ENCODE measurements around the gene STX8. TPM values are rescaled to one million over a fixed set of nuclear protein-coding genes. Genes with fewer than 3 reads are reported as not detected.

The STX8 gene
- polyA plus RNA-seq, 1 of the 3 experiments (the other 2 are of a cell fraction): 51.3 TPM

DNA sequence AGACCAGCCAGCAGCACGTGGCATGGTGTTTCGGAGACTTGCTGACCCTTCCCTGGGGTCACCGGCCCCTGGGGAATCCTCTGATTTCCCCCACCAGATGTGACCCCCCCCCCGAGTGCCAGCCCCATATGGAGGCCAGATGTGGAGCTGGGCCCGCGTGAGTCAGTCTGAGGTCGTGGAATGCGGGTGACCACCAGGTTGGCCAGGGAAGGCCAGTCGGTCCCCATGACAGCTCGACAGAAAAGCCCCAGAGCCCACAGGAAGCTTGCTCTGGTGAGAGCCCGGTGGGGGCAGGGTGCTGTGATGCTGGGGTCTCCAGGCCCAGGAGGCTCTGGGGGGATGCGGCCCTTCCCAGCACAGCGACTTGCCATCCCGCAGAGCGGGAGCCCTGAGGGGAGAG, 345.3 kb downstream of the STX8 start:
- no peak overlapping the region for H3K27ac ChIP-seq (ENCODE audit: low read depth in 2 of 2, low read length in 1 of 2)
- no peaks in the 10 kb centered on the region for H3K79me2 ChIP-seq (ENCODE audit: insufficient read depth)
- peak; percentile 73 for DNase-seq
- no peak overlapping the region for H3K9ac ChIP-seq
- no peak overlapping the region for H3K4me2 ChIP-seq
- H3F3A ChIP-seq (replicated peaks; ENCODE audit: insufficient read depth): no peaks in the 10 kb centered on the region
- POLR2A ChIA-PET: no interaction called here
- CTCF ChIA-PET: interaction anchor here (0.9 kb wide), 1 partner anchor 61 kb away, joined by 3 read pairs; no protein-coding TSS in a partner anchor
- no peaks in the 10 kb centered on the region for H3K27me3 ChIP-seq (ENCODE audit: insufficient read depth)
- peak; percentile 57; the same call in 1 of the 2 replicates for TF ChIP-seq TCF12 (IDR thresholded peaks at IDR 0.05)
- TF ChIP-seq, protein P1, sequence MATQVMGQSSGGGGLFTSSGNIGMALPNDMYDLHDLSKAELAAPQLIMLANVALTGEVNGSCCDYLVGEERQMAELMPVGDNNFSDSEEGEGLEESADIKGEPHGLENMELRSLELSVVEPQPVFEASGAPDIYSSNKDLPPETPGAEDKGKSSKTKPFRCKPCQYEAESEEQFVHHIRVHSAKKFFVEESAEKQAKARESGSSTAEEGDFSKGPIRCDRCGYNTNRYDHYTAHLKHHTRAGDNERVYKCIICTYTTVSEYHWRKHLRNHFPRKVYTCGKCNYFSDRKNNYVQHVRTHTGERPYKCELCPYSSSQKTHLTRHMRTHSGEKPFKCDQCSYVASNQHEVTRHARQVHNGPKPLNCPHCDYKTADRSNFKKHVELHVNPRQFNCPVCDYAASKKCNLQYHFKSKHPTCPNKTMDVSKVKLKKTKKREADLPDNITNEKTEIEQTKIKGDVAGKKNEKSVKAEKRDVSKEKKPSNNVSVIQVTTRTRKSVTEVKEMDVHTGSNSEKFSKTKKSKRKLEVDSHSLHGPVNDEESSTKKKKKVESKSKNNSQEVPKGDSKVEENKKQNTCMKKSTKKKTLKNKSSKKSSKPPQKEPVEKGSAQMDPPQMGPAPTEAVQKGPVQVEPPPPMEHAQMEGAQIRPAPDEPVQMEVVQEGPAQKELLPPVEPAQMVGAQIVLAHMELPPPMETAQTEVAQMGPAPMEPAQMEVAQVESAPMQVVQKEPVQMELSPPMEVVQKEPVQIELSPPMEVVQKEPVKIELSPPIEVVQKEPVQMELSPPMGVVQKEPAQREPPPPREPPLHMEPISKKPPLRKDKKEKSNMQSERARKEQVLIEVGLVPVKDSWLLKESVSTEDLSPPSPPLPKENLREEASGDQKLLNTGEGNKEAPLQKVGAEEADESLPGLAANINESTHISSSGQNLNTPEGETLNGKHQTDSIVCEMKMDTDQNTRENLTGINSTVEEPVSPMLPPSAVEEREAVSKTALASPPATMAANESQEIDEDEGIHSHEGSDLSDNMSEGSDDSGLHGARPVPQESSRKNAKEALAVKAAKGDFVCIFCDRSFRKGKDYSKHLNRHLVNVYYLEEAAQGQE (IDR thresholded peaks at IDR 0.05; ENCODE audit: low read depth, low read length): no peak
- WGBS (ENCODE audit: low lambda C conversion rate): 24% methylated on average over 7 of the region's 15 CpGs
- no peaks in the 10 kb centered on the region for H3K9me2 ChIP-seq
- H3K9me3 ChIP-seq: no peaks in the 10 kb centered on the region
- H3K36me3 ChIP-seq (replicated peaks in 1 of 2; ENCODE audit: control insufficient read depth in 1 of 2, insufficient read depth in 2 of 2, low read length in 1 of 2): no peaks in the 10 kb centered on the region
- H2AFZ ChIP-seq (ENCODE audit: low read depth): no peak overlapping the region
- no peaks in the 10 kb centered on the region for H4K20me1 ChIP-seq (ENCODE audit: insufficient read depth)
- peaks cover 0 to 13% of the 10 kb centered on the region in 2 experiments; a peak in 1 of 4 replicates for H3K4me1 ChIP-seq (ENCODE audit: control insufficient read depth in 1 of 2, insufficient read depth in 2 of 2, low read depth in 1 of 2, low read length in 1 of 2)
- H3K4me3 ChIP-seq (ENCODE audit: low read depth in 2 of 2, low read length in 1 of 2): no peak overlapping the region

DNA sequence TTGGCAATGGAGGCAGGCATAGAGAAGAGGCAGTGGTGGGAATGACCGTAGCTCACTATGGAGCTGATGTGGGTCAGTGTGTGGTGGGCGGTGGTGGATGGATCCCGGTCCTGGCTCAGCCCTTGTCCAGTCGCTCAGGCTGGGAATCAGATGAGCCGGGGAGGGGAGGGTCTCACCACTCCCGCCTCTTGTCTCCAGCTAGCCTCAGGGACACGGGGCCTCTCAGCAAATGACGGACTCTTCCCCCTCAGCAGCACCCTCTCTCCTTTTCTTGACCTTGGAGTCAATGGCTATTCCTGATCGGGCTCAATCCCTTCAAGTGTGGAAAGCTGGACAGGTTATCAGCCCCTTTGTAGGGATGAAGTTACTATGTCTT, 345.8 kb downstream of the STX8 start:
- Histone ChIP-seq H3K4me1 (ENCODE audit: control insufficient read depth in 1 of 2, insufficient read depth in 2 of 2, low read depth in 1 of 2, low read length in 1 of 2) (peaks cover 0 to 13% of the 10 kb centered on the region in 2 experiments; a peak in 1 of 4 replicates), H3K27ac (ENCODE audit: low read depth in 2 of 2, low read length in 1 of 2) (no peak overlapping the region), H2AFZ (ENCODE audit: low read depth) (no peak overlapping the region), H3K4me3 (ENCODE audit: low read depth in 2 of 2, low read length in 1 of 2) (no peak overlapping the region), H3K9ac (no peak overlapping the region), H3K4me2 (no peak overlapping the region), H3K79me2 (ENCODE audit: insufficient read depth) (no peaks in the 10 kb centered on the region), H3K9me3 (no peaks in the 10 kb centered on the region), H3K36me3 (replicated peaks in 1 of 2; ENCODE audit: control insufficient read depth in 1 of 2, insufficient read depth in 2 of 2, low read length in 1 of 2) (no peaks in the 10 kb centered on the region), H3K27me3 (ENCODE audit: insufficient read depth) (no peaks in the 10 kb centered on the region), H3F3A (replicated peaks; ENCODE audit: insufficient read depth) (no peaks in the 10 kb centered on the region), H3K9me2 (no peaks in the 10 kb centered on the region), H4K20me1 (ENCODE audit: insufficient read depth) (no peaks in the 10 kb centered on the region)
- POLR2A ChIA-PET: no interaction called here
- CTCF ChIA-PET: no interaction called here
- TF ChIP-seq, protein P2, sequence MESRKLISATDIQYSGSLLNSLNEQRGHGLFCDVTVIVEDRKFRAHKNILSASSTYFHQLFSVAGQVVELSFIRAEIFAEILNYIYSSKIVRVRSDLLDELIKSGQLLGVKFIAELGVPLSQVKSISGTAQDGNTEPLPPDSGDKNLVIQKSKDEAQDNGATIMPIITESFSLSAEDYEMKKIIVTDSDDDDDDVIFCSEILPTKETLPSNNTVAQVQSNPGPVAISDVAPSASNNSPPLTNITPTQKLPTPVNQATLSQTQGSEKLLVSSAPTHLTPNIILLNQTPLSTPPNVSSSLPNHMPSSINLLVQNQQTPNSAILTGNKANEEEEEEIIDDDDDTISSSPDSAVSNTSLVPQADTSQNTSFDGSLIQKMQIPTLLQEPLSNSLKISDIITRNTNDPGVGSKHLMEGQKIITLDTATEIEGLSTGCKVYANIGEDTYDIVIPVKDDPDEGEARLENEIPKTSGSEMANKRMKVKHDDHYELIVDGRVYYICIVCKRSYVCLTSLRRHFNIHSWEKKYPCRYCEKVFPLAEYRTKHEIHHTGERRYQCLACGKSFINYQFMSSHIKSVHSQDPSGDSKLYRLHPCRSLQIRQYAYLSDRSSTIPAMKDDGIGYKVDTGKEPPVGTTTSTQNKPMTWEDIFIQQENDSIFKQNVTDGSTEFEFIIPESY (IDR thresholded peaks at IDR 0.05; ENCODE audit: borderline replicate concordance, low read depth): no peak
- TF ChIP-seq ELF1 (IDR thresholded peaks at IDR 0.05): no peak
- TF ChIP-seq RFX5 (IDR thresholded peaks at IDR 0.05; ENCODE audit: low read length): no peak
- TF ChIP-seq, protein P1 (IDR thresholded peaks at IDR 0.05; ENCODE audit: low read depth, low read length): no peak
- TF ChIP-seq NFIC (IDR thresholded peaks at IDR 0.05; ENCODE audit: borderline replicate concordance): no peak
- TF ChIP-seq RCOR1 (IDR thresholded peaks at IDR 0.05; ENCODE audit: low read length): no peak
- TF ChIP-seq, protein P3, sequence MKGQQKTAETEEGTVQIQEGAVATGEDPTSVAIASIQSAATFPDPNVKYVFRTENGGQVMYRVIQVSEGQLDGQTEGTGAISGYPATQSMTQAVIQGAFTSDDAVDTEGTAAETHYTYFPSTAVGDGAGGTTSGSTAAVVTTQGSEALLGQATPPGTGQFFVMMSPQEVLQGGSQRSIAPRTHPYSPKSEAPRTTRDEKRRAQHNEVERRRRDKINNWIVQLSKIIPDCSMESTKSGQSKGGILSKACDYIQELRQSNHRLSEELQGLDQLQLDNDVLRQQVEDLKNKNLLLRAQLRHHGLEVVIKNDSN (IDR thresholded peaks at IDR 0.05; ENCODE audit: borderline replicate concordance, low read depth): no peak
- no peak for TF ChIP-seq EZH2phosphoT487 (IDR thresholded peaks at IDR 0.05; ENCODE audit: borderline replicate concordance, low read depth)
- TF ChIP-seq NRF1 (IDR thresholded peaks at IDR 0.05; ENCODE audit: low read depth, low read length): no peak
- TF ChIP-seq POLR2AphosphoS5 (IDR thresholded peaks at IDR 0.05; ENCODE audit: low read depth, low read length): no peak
- no peak for DNase-seq
- 81% methylated on average over 9 of the region's 9 CpGs for WGBS (ENCODE audit: low lambda C conversion rate)

Data from SK-N-SH (cell line).